Left hindlimb (tissue), 1 donor: Measurements from ENCODE around the gene PUS10.
"Not testable (repeated sequence)": the region's sequence is repeated elsewhere in the genome, so short reads cannot be mapped to it uniquely, and the experiment has no call there.

Experiments
- DNase-seq: peaks from one replicate; pipeline ENCODE4 v3.0.0-alpha.2; 2018

PUS10 gene

DNA sequence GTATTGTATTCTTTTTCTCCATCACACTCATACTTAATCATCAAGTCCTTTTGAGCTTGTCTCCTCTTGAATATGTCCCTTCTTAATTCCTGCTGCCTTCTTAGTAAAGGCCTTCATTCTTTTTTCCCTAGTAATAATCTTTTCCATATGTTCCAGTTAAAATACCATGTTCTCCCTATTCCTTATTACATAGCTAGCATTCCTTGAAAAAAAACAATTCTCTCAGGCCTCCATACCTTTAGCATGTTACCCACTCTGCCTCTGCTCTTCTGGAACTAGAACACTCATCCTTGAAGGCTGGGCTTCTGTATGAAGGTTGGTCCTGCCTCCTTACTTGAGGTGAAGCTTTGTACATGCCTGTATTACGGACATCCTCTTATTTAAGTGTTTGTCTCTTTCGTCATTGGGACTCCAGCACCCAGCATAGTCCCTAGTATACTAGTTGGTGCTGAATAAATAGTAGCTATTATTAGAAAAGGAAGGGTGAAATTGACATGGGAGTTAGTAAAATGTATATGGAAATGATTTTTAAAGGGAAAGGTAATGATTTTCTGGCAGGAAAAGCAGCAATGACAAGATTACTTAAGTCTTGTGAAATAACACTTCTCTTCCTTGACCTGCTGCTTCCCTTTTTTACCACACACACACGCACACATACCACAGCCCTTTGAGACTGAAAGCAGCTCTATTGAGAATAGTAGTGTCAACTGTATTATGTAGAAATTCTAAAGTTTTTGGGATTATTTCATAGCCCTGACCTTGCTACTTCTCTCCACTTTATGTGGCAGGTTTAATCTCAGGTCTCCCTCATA lies 91.1 kb downstream of the PUS10 start:
- no peak for DNase-seq

DNA sequence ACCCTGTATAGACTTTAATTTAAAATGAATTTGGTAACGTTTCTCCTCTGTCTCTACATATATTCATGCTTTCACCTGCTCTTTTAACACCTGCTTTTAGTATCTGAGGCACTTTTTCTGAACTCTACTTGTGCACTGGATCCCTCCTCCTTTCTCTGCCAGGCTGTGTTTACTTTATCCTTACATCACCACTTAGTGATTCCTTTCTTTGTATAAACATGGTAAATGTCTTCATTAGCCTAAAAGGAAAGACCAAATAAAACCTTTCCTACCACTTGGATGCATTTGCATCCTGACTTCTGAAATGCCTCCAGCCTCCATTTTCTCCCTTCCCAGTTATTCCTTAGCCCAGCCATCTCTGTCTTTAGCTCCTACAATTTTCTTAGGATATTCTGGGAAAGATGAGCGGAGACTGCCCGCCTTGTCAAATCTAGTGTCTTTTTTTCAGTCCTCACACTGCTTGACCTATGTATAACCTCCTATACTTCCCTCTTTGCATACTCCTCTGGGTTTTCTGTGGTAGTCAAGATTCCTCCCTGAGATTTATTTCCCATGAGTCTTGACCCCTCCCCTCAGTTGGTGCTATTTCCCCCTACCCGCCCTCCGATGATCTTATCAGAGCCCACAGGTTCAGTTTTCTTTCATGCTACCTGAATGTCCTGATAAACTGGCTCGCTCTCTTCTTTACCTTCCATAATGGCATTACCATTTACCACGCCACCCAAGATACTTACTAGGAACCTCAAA lies 91.9 kb downstream of the PUS10 start:
- DNase-seq, result no peak

DNA sequence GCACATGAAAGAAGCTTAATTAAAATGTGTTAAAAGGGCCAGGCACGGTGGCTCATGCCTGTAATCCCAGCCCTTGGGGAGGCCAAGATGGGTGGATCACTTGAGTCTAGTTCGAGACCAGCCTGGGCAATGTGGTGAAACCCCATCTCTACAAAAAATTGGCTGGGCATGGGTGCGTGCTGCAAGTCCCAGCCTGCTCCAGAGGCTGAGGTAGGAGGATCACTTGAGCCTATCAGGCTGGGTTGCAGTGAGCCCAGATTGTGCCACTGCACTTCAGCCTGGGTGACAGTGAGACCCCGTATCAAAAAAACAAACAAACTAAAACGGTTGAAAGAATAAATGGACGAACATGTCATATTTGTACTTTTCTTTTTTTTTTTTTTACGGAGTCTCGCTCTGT lies 110.7 kb downstream of the PUS10 start:
- DNase-seq, result no peak

DNA sequence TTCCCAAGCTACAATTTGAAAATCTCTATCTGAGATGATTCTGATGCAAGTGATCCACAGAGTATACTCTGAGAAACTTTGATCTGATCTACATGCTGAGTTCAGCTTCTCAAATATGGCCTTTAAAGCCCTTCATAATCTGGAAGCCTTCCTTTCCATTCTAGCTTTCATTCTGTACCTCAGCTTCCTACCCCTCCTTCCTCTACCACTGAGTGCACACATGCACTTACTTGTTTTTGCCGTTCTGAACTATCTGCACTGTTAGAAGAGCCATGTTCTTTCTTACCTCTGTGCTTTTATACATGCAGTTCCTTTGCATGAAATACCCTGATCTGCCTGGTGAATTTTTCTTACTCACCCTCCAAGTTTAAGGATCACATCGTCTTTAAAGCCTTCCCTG lies 111.7 kb downstream of the PUS10 start:
- no peak for DNase-seq

DNA sequence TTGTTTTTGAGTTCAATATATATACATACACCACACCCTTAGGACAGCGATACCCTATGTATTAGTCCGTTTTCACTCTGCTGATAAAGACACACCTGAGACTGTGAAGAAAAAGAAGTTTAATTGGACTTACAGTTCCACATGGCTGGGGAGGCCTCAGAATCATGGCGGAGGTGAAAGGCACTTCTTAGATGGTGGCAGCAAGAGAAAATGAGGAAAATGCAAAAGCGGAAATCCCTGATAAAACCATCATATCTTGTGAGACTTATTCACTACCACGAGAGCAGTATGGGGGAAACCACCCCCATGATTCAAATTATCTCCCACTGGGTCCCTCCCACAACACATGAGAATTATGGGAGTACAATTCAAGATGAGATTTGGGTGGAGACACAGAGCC lies 112.2 kb downstream of the PUS10 start:
- DNase-seq, result not testable (repeated sequence)

DNA sequence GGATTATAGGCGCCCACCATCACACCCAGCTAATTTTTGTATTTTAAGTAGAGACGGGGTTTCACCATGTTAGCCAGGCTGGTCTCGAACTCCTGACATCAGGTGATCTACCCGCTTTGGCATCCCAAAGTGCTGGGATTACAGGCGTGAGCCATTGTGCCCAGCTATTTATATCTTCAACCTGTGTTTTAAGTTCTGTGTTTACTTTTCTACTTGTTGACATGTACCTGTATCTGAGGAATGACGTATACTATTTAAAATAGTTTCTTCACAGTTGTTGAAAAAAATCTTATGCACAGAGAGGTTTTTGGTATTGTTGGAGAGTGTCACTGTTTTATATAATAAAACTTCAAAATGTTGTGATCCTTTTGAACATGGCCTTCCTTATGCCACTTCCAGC lies 116.8 kb downstream of the PUS10 start:
- not testable (repeated sequence) for DNase-seq

DNA sequence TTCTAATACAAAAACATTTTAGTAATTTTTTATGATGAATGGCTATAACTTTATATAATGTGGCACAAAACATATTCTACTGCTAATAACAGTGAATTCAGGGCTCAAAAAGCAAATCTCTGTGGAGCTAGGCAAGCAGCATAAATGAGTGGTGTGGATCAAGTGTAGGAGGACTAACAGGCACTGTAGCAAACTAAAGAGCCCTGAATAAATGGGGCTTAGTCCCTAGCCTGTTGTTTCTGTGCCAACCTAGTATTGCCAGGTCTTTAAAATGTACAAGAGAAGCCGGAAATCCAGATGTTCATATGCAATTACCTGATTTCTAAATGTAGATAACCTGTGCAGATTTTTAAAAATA lies 118.2 kb downstream of the PUS10 start:
- DNase-seq, result no peak

DNA sequence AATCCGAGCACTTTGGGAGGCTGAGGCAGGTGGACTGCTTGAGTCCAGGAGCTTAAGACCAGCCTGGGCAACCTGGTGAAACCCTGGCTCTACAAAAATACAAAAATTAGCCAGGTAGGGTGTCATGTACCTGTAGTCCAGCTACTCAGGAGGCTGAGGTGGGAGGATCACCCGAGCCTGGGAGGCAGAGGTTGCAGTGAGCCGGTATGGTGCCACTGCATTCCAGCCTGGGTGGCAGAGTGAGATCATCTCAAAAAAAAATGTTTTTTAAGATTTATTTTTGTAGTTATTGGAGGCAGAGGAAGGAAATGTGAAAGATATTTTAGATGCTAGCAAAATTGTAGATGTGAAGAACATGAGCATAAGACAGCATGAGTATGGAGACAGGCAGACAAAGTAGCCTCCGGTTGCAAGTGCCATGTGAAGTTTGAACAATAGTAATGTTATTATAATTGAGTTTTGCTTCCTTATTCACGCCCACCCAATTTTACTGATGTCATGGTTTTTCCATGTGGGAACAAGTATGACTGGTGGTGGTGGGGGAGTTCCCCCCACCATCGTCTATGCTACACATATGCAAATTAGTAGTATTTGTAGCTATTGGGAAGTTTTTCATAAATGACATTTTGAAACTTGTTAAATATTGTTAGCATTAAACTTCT lies 118.7 kb downstream of the PUS10 start:
- no peak for DNase-seq

DNA sequence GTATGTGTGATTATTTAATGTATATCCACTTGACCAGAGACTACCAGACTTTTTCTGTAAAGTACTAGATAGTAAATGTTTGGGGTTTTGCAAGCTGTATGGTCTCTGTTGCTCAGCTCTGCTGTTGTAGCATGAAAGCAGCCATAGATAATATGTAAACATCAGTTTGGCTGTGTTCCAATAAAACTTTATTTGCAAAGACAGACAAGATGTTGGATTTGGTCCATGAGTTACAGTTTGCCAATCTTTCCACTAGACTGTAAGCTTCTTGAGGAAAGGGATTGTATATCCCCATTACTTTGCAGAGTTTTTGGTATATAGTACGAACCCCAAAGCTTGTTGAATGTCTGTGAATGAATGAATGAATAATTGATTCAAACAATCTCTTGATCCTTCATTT lies 119.5 kb downstream of the PUS10 start:
- no peak for DNase-seq
